DMS 273 (cell line): ENCODE measurements around the gene FKBP15.

Source experiments
- DNase-seq: peaks from one replicate; lab custom pipeline; 2025; ENCODE audit not compliant: unreplicated experiment; lab: John Stamatoyannopoulos, UW

FKBP15 gene

DNA sequence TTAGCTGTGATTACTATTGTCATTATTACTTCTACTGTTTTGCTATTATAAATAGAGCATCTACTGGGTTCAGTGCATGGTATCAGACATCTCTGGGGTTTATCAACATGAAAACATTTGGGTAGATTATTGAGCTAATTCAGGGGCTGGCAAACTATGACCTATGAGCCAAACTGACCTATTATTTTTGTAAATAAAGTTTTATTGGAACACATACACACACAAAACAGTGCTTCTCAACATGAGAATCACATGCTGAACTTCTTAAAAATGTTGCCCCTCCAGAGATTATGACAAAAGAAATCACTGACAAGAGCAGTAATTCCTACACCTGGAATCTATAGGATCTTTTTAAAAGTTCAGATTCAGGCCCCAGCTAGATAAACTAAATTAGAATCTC, 39.9 kb downstream of the FKBP15 start:
- no peak for DNase-seq

DNA sequence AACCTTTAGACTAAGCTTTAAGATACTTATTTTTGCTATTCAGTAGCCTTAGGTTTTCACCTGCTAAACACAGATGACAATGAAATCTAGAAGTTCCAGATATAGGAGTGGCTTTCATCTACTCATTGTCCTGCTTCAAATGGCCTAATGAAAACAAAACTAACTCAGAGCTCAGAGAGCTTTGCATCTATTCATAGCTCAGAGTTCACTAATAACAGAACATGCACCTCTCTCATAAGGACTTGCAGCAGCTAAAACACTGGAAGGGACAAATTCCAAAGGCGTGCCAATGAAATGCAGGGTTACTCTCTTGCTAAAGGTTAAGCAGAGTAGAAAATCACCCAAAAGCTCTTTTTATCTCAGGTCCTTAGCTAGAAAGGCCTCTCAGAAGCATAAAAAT, 41.2 kb downstream of the FKBP15 start:
- no peak for DNase-seq

- DNase-seq, result no peak
Observed at GRCh38 chr9:113178087-113178486, 43.0 kb downstream of the FKBP15 start.

DNA sequence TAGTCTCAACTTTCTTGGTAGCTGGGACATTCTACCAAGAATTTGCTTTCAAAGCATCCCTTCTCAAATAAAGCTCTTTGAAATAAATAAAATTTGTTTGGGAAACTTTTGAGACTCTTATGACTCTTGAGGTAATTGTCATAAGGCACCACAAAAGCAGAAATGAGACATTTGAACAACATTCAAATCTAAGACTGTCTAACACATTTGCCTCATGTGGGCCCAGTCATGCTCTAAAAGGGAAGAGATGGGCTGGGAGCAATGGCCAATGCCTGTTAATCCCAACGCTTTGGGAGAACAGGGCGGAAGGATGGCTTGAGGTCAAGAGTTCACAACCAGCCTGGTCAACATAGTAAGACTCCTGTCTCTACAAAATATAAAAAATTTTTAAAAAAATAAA, 43.8 kb downstream of the FKBP15 start:
- DNase-seq, result no peak

DNA sequence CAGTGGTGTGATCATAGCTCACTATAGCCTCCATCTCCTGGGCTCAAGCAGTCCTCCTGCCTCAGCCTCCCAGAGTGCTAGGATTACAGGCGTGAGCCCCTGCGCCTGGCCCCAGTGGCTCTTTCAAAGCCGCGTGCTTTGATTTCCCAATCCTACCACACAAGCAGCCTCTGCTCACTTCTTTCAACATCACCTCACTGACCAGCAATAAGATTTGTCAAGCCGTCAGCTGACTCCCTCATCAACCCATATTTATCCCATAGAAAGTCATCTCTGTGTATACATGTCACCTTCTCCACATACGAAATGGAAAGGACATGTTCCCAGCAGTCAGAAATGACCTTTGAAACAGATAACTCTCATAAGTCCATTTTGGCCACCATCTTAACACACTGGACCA, 44.3 kb downstream of the FKBP15 start:
- no peak for DNase-seq

DNA sequence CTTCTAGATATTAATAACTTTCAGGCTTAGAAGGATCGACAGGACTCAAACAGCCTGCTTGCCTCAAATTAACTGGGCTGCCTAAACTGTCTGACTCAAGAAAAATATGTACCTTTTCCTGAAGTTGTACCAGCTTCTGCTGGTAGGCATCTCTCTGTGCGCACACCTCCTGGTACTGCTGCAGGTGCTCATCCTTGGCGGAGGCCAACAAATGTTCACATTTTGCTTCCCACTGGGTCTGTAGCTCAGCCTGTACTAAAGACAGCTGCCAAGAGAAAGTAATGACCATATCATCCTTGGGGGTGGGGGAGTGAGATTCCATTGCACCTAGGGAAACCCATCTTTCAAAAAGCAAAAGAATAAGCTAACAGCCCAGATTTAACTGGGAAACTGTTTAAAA, 47.7 kb downstream of the FKBP15 start:
- DNase-seq, result no peak

GRCh38 chr9:113168809-113169208, 52.3 kb downstream of the FKBP15 start:
- no peak for DNase-seq

DNA sequence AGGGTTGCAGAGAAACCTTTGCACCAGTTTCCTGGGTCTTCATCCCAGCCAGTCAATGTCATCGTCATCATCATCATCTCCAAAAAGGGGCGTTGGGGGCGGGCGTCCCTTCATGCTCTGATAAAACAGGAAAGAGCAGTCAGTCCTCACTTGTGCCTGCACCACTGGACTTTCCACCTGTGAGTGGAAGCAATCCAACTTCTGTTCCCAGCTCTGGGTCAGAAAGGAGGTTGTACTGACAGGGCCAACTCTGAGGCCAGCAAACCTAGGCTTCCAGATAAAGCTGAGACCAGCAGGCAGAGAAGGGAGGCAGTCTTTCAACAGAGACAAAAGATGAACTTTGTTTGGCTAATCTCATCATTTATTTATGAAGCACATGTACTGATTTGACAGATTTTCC, 55.0 kb downstream of the FKBP15 start:
- DNase-seq, result no peak

- DNase-seq, result no peak
Observed at GRCh38 chr9:113164536-113165300, 56.4 kb downstream of the FKBP15 start.

- DNase-seq, result no peak
Observed at GRCh38 chr9:113163001-113163400, 58.1 kb downstream of the FKBP15 start.

- DNase-seq, result no peak
Observed at GRCh38 chr9:113160571-113160970, 60.5 kb downstream of the FKBP15 start.

- no peak for DNase-seq
Observed at GRCh38 chr9:113158446-113158845, 62.6 kb downstream of the FKBP15 start.

GRCh38 chr9:113156880-113157279, 64.2 kb downstream of the FKBP15 start:
- no peak for DNase-seq

DNA sequence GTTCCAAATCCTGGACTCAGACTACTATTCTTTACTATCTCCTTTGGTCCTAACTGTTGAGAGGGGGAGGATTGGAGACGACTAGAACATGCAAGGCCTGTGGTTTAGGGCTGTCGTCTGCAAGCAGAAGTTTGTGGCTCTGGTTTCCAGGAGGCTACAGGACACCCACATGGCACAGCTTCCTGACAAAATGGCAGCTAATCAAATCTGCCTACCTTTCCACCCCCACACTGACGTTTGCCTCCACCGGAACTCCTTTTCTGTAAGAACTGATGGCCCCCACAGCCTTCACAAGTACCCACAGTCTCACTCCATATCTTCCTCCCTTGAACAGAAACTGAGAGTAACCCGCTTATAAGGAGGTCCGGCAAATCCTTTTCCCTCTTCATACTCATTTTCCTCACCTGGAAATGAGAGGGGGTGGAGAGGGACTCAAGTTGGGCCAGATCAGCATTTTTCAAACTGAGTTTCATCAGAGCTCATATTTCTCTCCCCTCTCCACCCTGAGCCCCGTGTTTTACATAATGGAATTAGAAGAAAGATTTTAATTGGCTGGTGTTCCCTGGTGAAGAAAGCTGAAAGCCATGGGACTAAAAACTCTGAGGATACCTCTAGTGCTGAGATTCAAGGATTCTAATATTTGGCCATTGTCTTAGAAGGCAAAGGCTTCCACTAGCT, 65.0 kb downstream of the FKBP15 start:
- no peak for DNase-seq

- DNase-seq, result no peak
Observed at GRCh38 chr9:113154946-113155345, 66.1 kb downstream of the FKBP15 start.

- no peak for DNase-seq
Observed at GRCh38 chr9:113154471-113154870, 66.6 kb downstream of the FKBP15 start.

- DNase-seq, result no peak
Observed at GRCh38 chr9:113153599-113153998, 67.5 kb downstream of the FKBP15 start.

- DNase-seq, result peak; percentile 6
Observed at GRCh38 chr9:113152699-113153098, 68.4 kb downstream of the FKBP15 start.

GRCh38 chr9:113151696-113152630, 69.1 kb downstream of the FKBP15 start:
- DNase-seq, result no peak

- peak; percentile 96 for DNase-seq
Observed at GRCh38 chr9:113150670-113151611, 70.1 kb downstream of the FKBP15 start, which contains the start of gene SLC31A2. Gene SLC31A2 (plus strand): TSS chr9:113151007. CDS start chr9:113151075, 68 bp downstream.
